HCT116 (cell line): Measurements from ENCODE around the gene TOGARAM1. TPM values are rescaled to one million over a fixed set of nuclear protein-coding genes. Genes with fewer than 3 reads are reported as not detected.

ENCODE experiments used
- ATAC-seq: fragments of 200-7000 bp; cut with Tn5 transposase; 2 replicates; pipeline ENCODE4 v1.9.1; 2020; ENCODE audit warnings: mild to moderate bottlenecking, moderate library complexity
- BruUV-seq: library from RNA; stranded (reverse); fragments of 400-500 nt; replicated peaks from 2 replicates; lab custom pipeline; 2021; lab: Mats Ljungman, UMichigan
- CTCF ChIA-PET: fragments of 300-600 bp; sonication (Branson Sonifier 250); formaldehyde crosslinking; loops from one replicate; lab custom pipeline; 2021; ENCODE audit warnings: antibody characterized with exemption; lab: Charles Lee
- POLR2A ChIA-PET: fragments of 300-600, 350-600 bp; sonication (Branson Sonifier 250); formaldehyde crosslinking; loops from one replicate; lab custom pipeline; 2021; ENCODE audit warnings: antibody characterized with exemption; lab: Charles Lee
- RAD21 ChIA-PET, 2 experiments: fragments of 300-600 bp; sonication (Branson Sonifier 250); formaldehyde crosslinking; loops; one replicate each; lab custom pipeline; 2023; ENCODE audit warnings: low total read pairs in 2 of 2; ENCODE audit not compliant: uncharacterized antibody in 2 of 2, unreplicated experiment in 2 of 2, low non-redundant PET in 1 of 2; lab: Charles Lee
- DNase-seq: peaks from one replicate; pipeline ENCODE4 v3.0.0-alpha.2; 2010; ENCODE audit warnings: low read depth, low spot score
- H2AFZ ChIP-seq: fragments of 200-600 bp; shearing (Covaris generic), sonication (generic); 2 replicates; pipeline ENCODE4 v1.6.1; 2017; ENCODE audit warnings: low read depth, mixed run types, mixed read lengths, antibody characterized with exemption, low read length; ENCODE audit not compliant: poor library complexity, severe bottlenecking
- H3K27ac ChIP-seq: 2 replicates; pipeline ENCODE4 v1.5.1; 2012; ENCODE audit warnings: low read depth, low read length
- H3K27me3 ChIP-seq: fragments of 200-600 bp; sonication (generic); 2 replicates; pipeline ENCODE4 v1.6.1; 2016; ENCODE audit warnings: mixed run types, low read length, mixed read lengths; ENCODE audit not compliant: insufficient read depth
- H3K36me3 ChIP-seq, 2 experiments: fragments of 200-500 bp in 1 of 2; fragments of 200-600 bp in 1 of 2; sonication (Bioruptor generic) in 1 of 2; sonication (generic) in 1 of 2; 2 replicates each; pipeline versions ENCODE4 v1.5.1 to v1.6.1; 2014 to 2016; ENCODE audit warnings: low read length in 2 of 2, inconsistent platforms in 1 of 2, mixed read lengths in 1 of 2, mixed run types in 1 of 2; ENCODE audit not compliant: insufficient read depth in 2 of 2, control insufficient read depth in 1 of 2
- H3K4me1 ChIP-seq, 2 experiments: fragments of 200-600 bp in 1 of 2; sonication (generic) in 1 of 2; 2 replicates each; pipeline versions ENCODE4 v1.5.1 to v1.6.1; 2012 to 2017; ENCODE audit warnings: low read length in 2 of 2, inconsistent platforms in 1 of 2, mild to moderate bottlenecking in 1 of 2, mixed read lengths in 1 of 2, mixed run types in 1 of 2, moderate library complexity in 1 of 2; ENCODE audit not compliant: insufficient read depth in 2 of 2, control insufficient read depth in 1 of 2
- H3K4me2 ChIP-seq: fragments of 200-600 bp; sonication (generic); 2 replicates; pipeline ENCODE4 v1.6.1; 2017; ENCODE audit warnings: mixed run types, low read length, mixed read lengths
- H3K4me3 ChIP-seq, 2 experiments: fragments of 200-600 bp in 1 of 2; sonication (generic) in 1 of 2; replicated peaks in 1 of 2; 2 replicates each; pipeline ENCODE4 v1.5.1; 2011 to 2016; ENCODE audit warnings: low read length in 2 of 2, control low read depth in 1 of 2, low read depth in 1 of 2, mild to moderate bottlenecking in 1 of 2, mixed read lengths in 1 of 2, mixed run types in 1 of 2
- H3K79me2 ChIP-seq: fragments of 200-600 bp; sonication (generic); 2 replicates; pipeline ENCODE4 v1.6.1; 2017; ENCODE audit warnings: mild to moderate bottlenecking, mixed run types, low read length, moderate library complexity, mixed read lengths; ENCODE audit not compliant: insufficient read depth
- H3K9ac ChIP-seq: fragments of 200-600 bp; sonication (generic); 2 replicates; pipeline ENCODE4 v1.6.1; 2016; ENCODE audit warnings: low read length, mixed read lengths
- H3K9me2 ChIP-seq: fragments of 200-600 bp; sonication (generic), shearing (Covaris generic); 2 replicates; pipeline ENCODE4 v1.6.1; 2017; ENCODE audit warnings: mixed run types, mild to moderate bottlenecking, moderate library complexity; ENCODE audit not compliant: insufficient read depth
- H3K9me3 ChIP-seq, 2 experiments: fragments of 200-500 bp in 1 of 2; fragments of 200-600 bp in 1 of 2; sonication (Bioruptor generic) in 1 of 2; sonication (generic) in 1 of 2; 2 replicates each; pipeline ENCODE4 v1.6.1; 2014 to 2017; ENCODE audit warnings: low read length in 2 of 2, mixed read lengths in 2 of 2, inconsistent platforms in 1 of 2, low read depth in 1 of 2, mild to moderate bottlenecking in 1 of 2, mixed run types in 1 of 2, moderate library complexity in 1 of 2; ENCODE audit not compliant: control insufficient read depth in 1 of 2, insufficient read depth in 1 of 2
- H4K20me1 ChIP-seq: fragments of 200-600 bp; sonication (generic), shearing (Covaris generic); 2 replicates; pipeline ENCODE4 v1.6.1; 2017; ENCODE audit warnings: mixed run types, mild to moderate bottlenecking, moderate library complexity; ENCODE audit not compliant: insufficient read depth
- CTCF ChIP-seq, 3 experiments: fragments of 200-600 bp in 1 of 3; sonication (generic) in 1 of 3; IDR thresholded peaks in 2 of 3; conservative IDR thresholded peaks in 1 of 3; 2 replicates each; pipeline ENCODE4 v1.5.1; 2012 to 2017; ENCODE audit warnings: low read depth in 2 of 3, low read length in 2 of 3, antibody characterized with exemption in 1 of 3, borderline replicate concordance in 1 of 3, control low read depth in 1 of 3, mild to moderate bottlenecking in 1 of 3, mixed read lengths in 1 of 3, mixed run types in 1 of 3, moderate library complexity in 1 of 3; ENCODE audit not compliant: insufficient read depth in 1 of 3
- EGR1 ChIP-seq: IDR thresholded peaks from 2 replicates; pipeline ENCODE4 v1.6.1; 2012; ENCODE audit warnings: low read depth
- ELF1 ChIP-seq: IDR thresholded peaks from 2 replicates; pipeline ENCODE4 v1.6.1; 2012; ENCODE audit warnings: low read depth, borderline replicate concordance
- EZH2phosphoT487 ChIP-seq: fragments of 200-600 bp; IDR thresholded peaks from 2 replicates; pipeline ENCODE4 v1.6.1; 2018; ENCODE audit warnings: antibody characterized with exemption, borderline replicate concordance
- FOSL1 ChIP-seq: IDR thresholded peaks from 2 replicates; pipeline ENCODE4 v1.6.1; 2012; ENCODE audit warnings: low read depth
- JUND ChIP-seq: IDR thresholded peaks from 2 replicates; pipeline ENCODE4 v1.6.1; 2012
- REST ChIP-seq: IDR thresholded peaks from 2 replicates; pipeline ENCODE4 v1.6.1; 2012; ENCODE audit warnings: low read depth
- ZBTB33 ChIP-seq: IDR thresholded peaks from 2 replicates; pipeline ENCODE4 v1.6.1; 2011; ENCODE audit warnings: mild to moderate bottlenecking, low read length, moderate library complexity; ENCODE audit not compliant: insufficient replicate concordance; ENCODE audit errors: extremely low read depth
- intact Hi-C: fragments of 100-400 bp; cut with micrococcal nuclease; formaldehyde crosslinking; loops from 2 replicates; pipeline ENCODE4 v1.10.0; 2022
- total RNA-seq: library from RNA; stranded (reverse); gene quantifications from one replicate; pipeline ENCODE4 v1.2.1, GENCODE V29; 2021; ENCODE audit not compliant: unreplicated experiment

Gene TOGARAM1
- total RNA-seq, 1 experiment from 2014 or later: 1.9 TPM

GRCh38 chr14:44960146-44960545 lies 1.8 kb upstream of the TOGARAM1 start (continued):
- TF ChIP-seq ZBTB33: no peak

GRCh38 chr14:44960646-44961045 lies 1.3 kb upstream of the TOGARAM1 start:
- H3K4me1 ChIP-seq: peaks cover 9 to 11% of the 10 kb centered on the region in 2 experiments; a peak in 3 of 4 replicates
- TF ChIP-seq JUND (no peak), EZH2phosphoT487 (no peak), ELF1 (no peak), REST (no peak), CTCF (IDR thresholded peaks at IDR 0.05 in 2 of 3, conservative IDR thresholded peaks at IDR 0.05 in 1 of 3; ENCODE audit: borderline replicate concordance in 1 of 3, insufficient read depth in 1 of 3, low read depth in 2 of 3, low read length in 2 of 3) (no peak), FOSL1 (no peak), ZBTB33 (no peak), EGR1 (no peak)
- TF ChIP-seq, all 23 proteins: peak for 0
- intact Hi-C loops: loop anchor here (2.0 to 5.0 kb wide), 2 partner anchors 174 to 292 kb away; partner anchors contain the start of genes FANCM, FKBP3 and MIS18BP1
- Histone ChIP-seq H3K9me3 (peaks cover 0 to 3% of the 10 kb centered on the region in 2 experiments; a peak in 1 of 4 replicates), H3K4me2 (peak overlapping the region; percentile 86), H3K4me3 (peak overlapping the region; percentile 72 to 94), H2AFZ (no peak overlapping the region), H3K9me2 (no peaks in the 10 kb centered on the region), H4K20me1 (no peaks in the 10 kb centered on the region), H3K36me3 (no peaks in the 10 kb centered on the region; a peak in 1 of 4 replicates), H3K79me2 (peaks cover 59% of the 10 kb centered on the region), H3K9ac (peak overlapping the region; percentile 81), H3K27ac (peak overlapping the region; percentile 68; the same call in 1 of the 2 replicates), H3K27me3 (no peaks in the 10 kb centered on the region)
- BruUV-seq: no TSS peak
- ChIA-PET POLR2A (no interaction called here), RAD21 (no interaction called here), CTCF (no interaction called here)
- DNase-seq (no peak), ATAC-seq (no peak)
